ENCODE measurements around the gene TUFT1.
"Not testable (repeated sequence)": the region's sequence is repeated elsewhere in the genome, so short reads cannot be mapped to it uniquely, and the experiment has no call there.

The TUFT1 gene

GRCh38 chr1:151593730-151594129 is 53.6 kb downstream of the TUFT1 start:
- Histone ChIP-seq H3K9me3 (ENCODE audit: control insufficient read depth, insufficient read depth, low read length) (no peaks in the 10 kb centered on the region), H3K9ac (ENCODE audit: low read depth, low read length) (no peak overlapping the region), H3K36me3 (ENCODE audit: control insufficient read depth, insufficient read depth, low read length) (no peaks in the 10 kb centered on the region), H3K4me3 (ENCODE audit: low read depth, low read length) (peak overlapping the region; percentile 52), H3K4me1 (ENCODE audit: control insufficient read depth, insufficient read depth, low read length) (no peaks in the 10 kb centered on the region), H3K27me3 (ENCODE audit: control insufficient read depth, insufficient read depth, low read length) (no peaks in the 10 kb centered on the region)

GRCh38 chr1:151594143-151594625 is 54.1 kb downstream of the TUFT1 start:
- peak overlapping the region; percentile 52 for H3K4me3 ChIP-seq (ENCODE audit: low read depth, low read length)
- no peaks in the 10 kb centered on the region for H3K9me3 ChIP-seq (ENCODE audit: control insufficient read depth, insufficient read depth, low read length)
- H3K9ac ChIP-seq (ENCODE audit: low read depth, low read length): no peak overlapping the region
- no peaks in the 10 kb centered on the region for H3K36me3 ChIP-seq (ENCODE audit: control insufficient read depth, insufficient read depth, low read length)
- H3K4me1 ChIP-seq (ENCODE audit: control insufficient read depth, insufficient read depth, low read length): no peaks in the 10 kb centered on the region
- H3K27me3 ChIP-seq (ENCODE audit: control insufficient read depth, insufficient read depth, low read length): no peaks in the 10 kb centered on the region

DNA sequence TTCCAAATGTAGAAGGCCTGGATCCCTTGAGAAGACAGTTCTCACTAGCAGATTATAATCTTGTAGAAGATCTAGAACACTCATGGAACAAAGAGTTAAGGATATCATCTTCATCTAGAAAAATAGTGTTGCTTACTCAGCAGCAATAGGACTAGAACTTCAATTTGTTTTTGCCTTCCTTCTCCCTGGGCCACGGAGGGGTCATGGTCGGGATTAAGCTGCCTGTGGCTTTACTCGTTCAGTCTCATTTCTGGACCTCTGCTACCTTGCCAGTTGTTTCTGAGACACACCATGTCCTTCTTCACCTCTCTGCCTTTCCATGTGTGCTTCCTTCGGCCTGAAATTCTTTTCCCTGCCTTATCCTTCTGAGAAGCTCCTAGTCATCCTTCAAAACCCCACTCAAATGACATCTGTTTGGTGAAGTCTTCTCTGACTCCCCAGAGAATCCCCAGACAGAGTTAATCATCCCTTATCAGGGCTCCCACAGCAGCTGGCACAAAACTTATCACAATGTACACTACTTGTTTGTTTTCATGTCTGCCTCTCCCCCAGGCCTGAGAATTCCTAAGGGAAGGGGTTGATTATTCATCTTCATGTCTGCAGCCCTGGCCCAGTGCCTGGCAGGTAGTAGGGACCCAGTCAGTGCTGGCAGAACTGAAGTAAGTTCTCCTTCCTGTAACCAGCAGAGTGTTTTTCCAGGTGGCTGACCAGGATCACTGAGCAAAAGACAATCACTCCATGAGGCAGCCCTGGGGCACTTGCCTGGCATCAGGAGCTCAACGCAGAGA is 56.3 kb downstream of the TUFT1 start:
- Histone ChIP-seq H3K4me1 (ENCODE audit: control insufficient read depth, insufficient read depth, low read length) (no peaks in the 10 kb centered on the region), H3K27me3 (ENCODE audit: control insufficient read depth, insufficient read depth, low read length) (no peaks in the 10 kb centered on the region), H3K9ac (ENCODE audit: low read depth, low read length) (no peak overlapping the region), H3K4me3 (ENCODE audit: low read depth, low read length) (no peak overlapping the region), H3K36me3 (ENCODE audit: control insufficient read depth, insufficient read depth, low read length) (no peaks in the 10 kb centered on the region), H3K9me3 (ENCODE audit: control insufficient read depth, insufficient read depth, low read length) (no peaks in the 10 kb centered on the region)

GRCh38 chr1:151602550-151602949 is 62.4 kb downstream of the TUFT1 start:
- H3K9ac ChIP-seq (ENCODE audit: low read depth, low read length); H3K9me3 ChIP-seq (ENCODE audit: control insufficient read depth, insufficient read depth, low read length); H3K4me1 ChIP-seq (ENCODE audit: control insufficient read depth, insufficient read depth, low read length); H3K36me3 ChIP-seq (ENCODE audit: control insufficient read depth, insufficient read depth, low read length); H3K27me3 ChIP-seq (ENCODE audit: control insufficient read depth, insufficient read depth, low read length); H3K4me3 ChIP-seq (ENCODE audit: low read depth, low read length): not testable (repeated sequence)

GRCh38 chr1:151604291-151604690 is 64.2 kb downstream of the TUFT1 start:
- Histone ChIP-seq H3K4me1 (ENCODE audit: control insufficient read depth, insufficient read depth, low read length) (no peaks in the 10 kb centered on the region), H3K27me3 (ENCODE audit: control insufficient read depth, insufficient read depth, low read length) (no peaks in the 10 kb centered on the region), H3K9me3 (ENCODE audit: control insufficient read depth, insufficient read depth, low read length) (no peaks in the 10 kb centered on the region), H3K36me3 (ENCODE audit: control insufficient read depth, insufficient read depth, low read length) (no peaks in the 10 kb centered on the region), H3K4me3 (ENCODE audit: low read depth, low read length) (no peak overlapping the region), H3K9ac (ENCODE audit: low read depth, low read length) (no peak overlapping the region)

DNA sequence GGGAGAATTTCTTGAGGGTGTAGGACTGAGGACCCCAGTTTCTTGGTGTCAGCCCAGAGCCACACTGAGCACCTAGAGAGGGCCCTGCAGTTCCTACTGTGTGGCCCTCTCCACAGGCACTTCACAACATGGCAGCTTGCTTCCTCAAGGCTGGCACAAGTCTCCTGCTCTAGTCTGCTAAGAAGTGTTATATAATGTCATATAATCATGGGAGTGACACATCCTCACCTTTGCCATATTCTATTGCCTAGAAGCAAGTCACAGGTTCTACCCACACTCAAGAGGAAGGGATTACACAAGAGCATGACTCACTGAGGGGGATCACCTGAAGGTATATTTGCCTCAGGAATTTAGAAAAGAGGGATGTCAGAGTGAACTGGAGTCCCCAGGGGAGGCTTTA is 66.3 kb downstream of the TUFT1 start:
- H3K9me3 ChIP-seq (ENCODE audit: control insufficient read depth, insufficient read depth, low read length): no peaks in the 10 kb centered on the region
- H3K9ac ChIP-seq (ENCODE audit: low read depth, low read length): no peak overlapping the region
- no peaks in the 10 kb centered on the region for H3K27me3 ChIP-seq (ENCODE audit: control insufficient read depth, insufficient read depth, low read length)
- no peaks in the 10 kb centered on the region for H3K4me1 ChIP-seq (ENCODE audit: control insufficient read depth, insufficient read depth, low read length)
- H3K36me3 ChIP-seq (ENCODE audit: control insufficient read depth, insufficient read depth, low read length): no peaks in the 10 kb centered on the region
- no peak overlapping the region for H3K4me3 ChIP-seq (ENCODE audit: low read depth, low read length)

GRCh38 chr1:151606857-151607256 is 66.7 kb downstream of the TUFT1 start:
- Histone ChIP-seq H3K9ac (ENCODE audit: low read depth, low read length) (no peak overlapping the region), H3K4me3 (ENCODE audit: low read depth, low read length) (no peak overlapping the region), H3K9me3 (ENCODE audit: control insufficient read depth, insufficient read depth, low read length) (no peaks in the 10 kb centered on the region), H3K36me3 (ENCODE audit: control insufficient read depth, insufficient read depth, low read length) (no peaks in the 10 kb centered on the region), H3K4me1 (ENCODE audit: control insufficient read depth, insufficient read depth, low read length) (no peaks in the 10 kb centered on the region), H3K27me3 (ENCODE audit: control insufficient read depth, insufficient read depth, low read length) (no peaks in the 10 kb centered on the region)

- Histone ChIP-seq H3K4me1 (ENCODE audit: control insufficient read depth, insufficient read depth, low read length) (no peaks in the 10 kb centered on the region), H3K27me3 (ENCODE audit: control insufficient read depth, insufficient read depth, low read length) (no peaks in the 10 kb centered on the region), H3K4me3 (ENCODE audit: low read depth, low read length) (no peak overlapping the region), H3K9ac (ENCODE audit: low read depth, low read length) (no peak overlapping the region), H3K9me3 (ENCODE audit: control insufficient read depth, insufficient read depth, low read length) (no peaks in the 10 kb centered on the region), H3K36me3 (ENCODE audit: control insufficient read depth, insufficient read depth, low read length) (no peaks in the 10 kb centered on the region)
Measured at GRCh38 chr1:151610142-151610541, 70.0 kb downstream of the TUFT1 start.

- Histone ChIP-seq H3K36me3 (ENCODE audit: control insufficient read depth, insufficient read depth, low read length) (no peaks in the 10 kb centered on the region), H3K27me3 (ENCODE audit: control insufficient read depth, insufficient read depth, low read length) (no peaks in the 10 kb centered on the region), H3K9ac (ENCODE audit: low read depth, low read length) (no peak overlapping the region), H3K9me3 (ENCODE audit: control insufficient read depth, insufficient read depth, low read length) (no peaks in the 10 kb centered on the region), H3K4me1 (ENCODE audit: control insufficient read depth, insufficient read depth, low read length) (no peaks in the 10 kb centered on the region), H3K4me3 (ENCODE audit: low read depth, low read length) (no peak overlapping the region)
Measured at GRCh38 chr1:151611288-151611790, 71.2 kb downstream of the TUFT1 start.

DNA sequence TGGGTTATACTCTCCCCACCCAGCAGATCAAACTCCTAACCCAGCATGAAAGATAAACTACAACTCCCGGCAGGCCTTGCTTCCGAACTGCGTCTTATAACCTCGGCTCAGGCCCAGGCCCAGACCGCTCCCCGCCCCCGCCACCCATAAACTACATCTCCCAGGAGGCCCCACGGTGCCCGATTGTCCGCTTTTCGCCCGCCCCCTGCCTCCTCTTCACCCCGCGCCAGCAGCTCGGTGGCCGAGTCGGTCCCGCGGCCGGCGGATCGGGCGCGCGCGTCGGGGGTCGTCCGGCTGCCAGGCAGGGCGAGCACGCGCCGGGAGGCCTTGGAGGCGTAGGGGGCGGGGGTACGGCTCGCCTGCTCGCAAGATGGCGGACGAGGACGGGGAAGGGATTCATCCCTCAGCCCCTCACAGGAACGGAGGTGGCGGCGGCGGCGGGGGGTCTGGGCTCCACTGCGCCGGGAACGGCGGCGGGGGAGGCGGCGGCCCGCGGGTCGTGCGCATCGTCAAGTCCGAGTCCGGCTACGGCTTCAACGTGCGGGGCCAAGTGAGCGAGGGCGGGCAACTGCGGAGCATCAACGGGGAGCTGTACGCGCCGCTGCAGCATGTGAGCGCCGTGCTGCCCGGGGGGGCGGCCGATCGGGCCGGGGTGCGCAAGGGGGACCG is 71.9 kb downstream of the TUFT1 start, which contains the start of gene SNX27:
Gene SNX27 (plus strand): TSS at position 219 of the 669 bp plus-strand sequence. CDS start 152 bp downstream, at position 371.
- Histone ChIP-seq H3K9me3 (ENCODE audit: control insufficient read depth, insufficient read depth, low read length) (no peaks in the 10 kb centered on the region), H3K4me1 (ENCODE audit: control insufficient read depth, insufficient read depth, low read length) (no peaks in the 10 kb centered on the region), H3K27me3 (ENCODE audit: control insufficient read depth, insufficient read depth, low read length) (no peaks in the 10 kb centered on the region)

DNA sequence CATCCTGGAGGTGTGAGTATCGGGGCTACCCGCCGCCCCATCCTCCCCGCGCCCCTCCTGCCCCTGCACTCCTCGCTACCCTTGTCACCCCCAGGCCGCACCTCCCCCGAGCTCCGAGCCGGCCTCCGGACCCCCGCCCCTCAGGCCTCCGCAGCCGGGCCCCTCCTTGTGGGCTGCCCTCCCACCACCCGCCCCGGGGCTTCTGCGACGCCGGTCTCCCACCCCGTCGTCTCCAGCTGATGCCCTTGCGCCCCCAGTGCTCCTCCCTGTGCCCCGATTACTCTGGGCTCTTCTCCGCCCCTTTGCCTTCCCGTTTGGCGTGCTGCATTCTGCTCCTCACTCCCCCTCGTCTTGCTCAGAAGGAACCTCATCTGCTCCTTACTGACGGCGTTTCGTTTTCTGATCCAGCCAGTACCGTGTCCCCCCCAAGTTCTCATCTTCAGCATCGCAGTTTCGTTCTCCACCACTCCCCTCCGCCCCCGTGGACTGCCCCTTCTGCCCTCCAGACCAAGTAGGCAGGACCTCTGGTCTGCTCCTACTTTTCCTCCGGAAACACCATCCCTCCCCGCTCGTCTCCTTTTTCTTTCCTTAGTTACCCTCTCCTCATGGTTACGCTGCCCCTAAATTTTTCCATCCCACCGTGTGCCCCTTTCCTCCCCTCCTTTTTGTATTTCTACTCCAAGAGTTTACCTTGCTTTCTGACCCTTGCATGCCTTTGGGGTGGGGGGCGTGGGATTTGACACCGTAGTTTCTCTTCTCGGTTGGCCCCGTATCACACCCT is 72.6 kb downstream of the TUFT1 start:
- no peaks in the 10 kb centered on the region for H3K9me3 ChIP-seq (ENCODE audit: control insufficient read depth, insufficient read depth, low read length)
- H3K4me3 ChIP-seq (ENCODE audit: low read depth, low read length): peak overlapping the region; percentile 98
- H3K9ac ChIP-seq (ENCODE audit: low read depth, low read length): peak overlapping the region; percentile 57
- no peaks in the 10 kb centered on the region for H3K36me3 ChIP-seq (ENCODE audit: control insufficient read depth, insufficient read depth, low read length)
- no peaks in the 10 kb centered on the region for H3K4me1 ChIP-seq (ENCODE audit: control insufficient read depth, insufficient read depth, low read length)
- no peaks in the 10 kb centered on the region for H3K27me3 ChIP-seq (ENCODE audit: control insufficient read depth, insufficient read depth, low read length)

More for the DNA sequence above, 71.9 kb downstream of the TUFT1 start, which contains the start of gene SNX27:
- H3K36me3 ChIP-seq (ENCODE audit: control insufficient read depth, insufficient read depth, low read length): no peaks in the 10 kb centered on the region
- H3K9ac ChIP-seq (ENCODE audit: low read depth, low read length): peak within 1 kb of the TSS; percentile 57
- peak within 1 kb of the TSS; percentile 98 for H3K4me3 ChIP-seq (ENCODE audit: low read depth, low read length)

Measured in iPS-15b (cell line).